Body of pancreas (tissue), 4 donors: ENCODE results near the gene TSPAN14. TPM values are rescaled to one million over a fixed set of nuclear protein-coding genes. Genes with fewer than 3 reads are reported as not detected.
A peak's percentile ranks its signal among the peaks of the same experiment; 100 is the strongest.

ENCODE experiments used
- ATAC-seq: fragments of 150-250 bp; one replicate; pipeline ENCODE4 v1.9.1; 2016
- DNase-seq, 4 donors: peaks; one replicate each; pipeline ENCODE4 v3.0.0-alpha.2; 2019
- H3K27ac ChIP-seq, 4 donors: fragments of 200-600 bp; sonication (generic); 1 replicate in 3 of 4; 2 replicates in 1 of 4; pipeline versions ENCODE4 v1.5.1 to v1.6.1; 2016 to 2019; ENCODE audit warnings: mild to moderate bottlenecking in 1 of 4, mixed read lengths in 1 of 4, moderate library complexity in 1 of 4
- H3K27me3 ChIP-seq, 2 donors: fragments of 200-600 bp; sonication (generic); one replicate each; pipeline ENCODE4 v1.6.0; 2016; ENCODE audit warnings: mild to moderate bottlenecking in 1 of 2
- H3K36me3 ChIP-seq, 2 donors: fragments of 200-600 bp; sonication (generic); replicated peaks in 1 of 2; 2 replicates each; pipeline ENCODE4 v1.5.1; 2016; ENCODE audit warnings: low read depth in 2 of 2; ENCODE audit not compliant: insufficient read depth in 1 of 2
- H3K4me1 ChIP-seq: fragments of 200-600 bp; sonication (generic); one replicate; pipeline ENCODE4 v1.6.0; 2016
- H3K4me3 ChIP-seq, 2 donors: fragments of 200-600 bp; sonication (generic); 1 replicate in 1 of 2; 2 replicates in 1 of 2; pipeline ENCODE4 v1.5.1; 2016 to 2019
- H3K9me3 ChIP-seq, 3 donors: fragments of 200-600 bp; sonication (generic); 1 replicate in 2 of 3; 2 replicates in 1 of 3; pipeline ENCODE4 v1.5.1; 2016
- POLR2A ChIP-seq, 3 donors: fragments of 450-650 bp; IDR thresholded peaks; one replicate each; pipeline ENCODE4 v1.6.1; 2016; ENCODE audit warnings: antibody characterized with exemption in 3 of 3, mild to moderate bottlenecking in 2 of 3
- WGBS, 2 donors: methylation state at CpG; one replicate each; pipeline ENCODE4 v1.1.5; 2017; 5-methylcytosine and 5-hydroxymethylcytosine counted together
- intact Hi-C: fragments of 100-400 bp; cut with DNase I; formaldehyde crosslinking; loops from one replicate; pipeline ENCODE4 v1.15.1; 2023
- total RNA-seq, 2 donors: library from RNA; depleted of rRNA; stranded (reverse); fragments of >200 nt; gene quantifications; one replicate each; pipeline ENCODE4 v1.1.0, GENCODE V29; 2016
- TF ChIP-seq, protein P1 (sequence below), 7 experiments: fragments of 450-650 bp in 4 of 7; fragments of 200-600 bp in 3 of 7; sonication (generic) in 3 of 7; IDR thresholded peaks; one replicate each; pipeline ENCODE4 v1.5.1; 2016 to 2019; ENCODE audit warnings: antibody characterized with exemption in 7 of 7

The TSPAN14 gene
- total RNA-seq, 2 donors from 2014 or later: 22.3 to 63.0 TPM

DNA sequence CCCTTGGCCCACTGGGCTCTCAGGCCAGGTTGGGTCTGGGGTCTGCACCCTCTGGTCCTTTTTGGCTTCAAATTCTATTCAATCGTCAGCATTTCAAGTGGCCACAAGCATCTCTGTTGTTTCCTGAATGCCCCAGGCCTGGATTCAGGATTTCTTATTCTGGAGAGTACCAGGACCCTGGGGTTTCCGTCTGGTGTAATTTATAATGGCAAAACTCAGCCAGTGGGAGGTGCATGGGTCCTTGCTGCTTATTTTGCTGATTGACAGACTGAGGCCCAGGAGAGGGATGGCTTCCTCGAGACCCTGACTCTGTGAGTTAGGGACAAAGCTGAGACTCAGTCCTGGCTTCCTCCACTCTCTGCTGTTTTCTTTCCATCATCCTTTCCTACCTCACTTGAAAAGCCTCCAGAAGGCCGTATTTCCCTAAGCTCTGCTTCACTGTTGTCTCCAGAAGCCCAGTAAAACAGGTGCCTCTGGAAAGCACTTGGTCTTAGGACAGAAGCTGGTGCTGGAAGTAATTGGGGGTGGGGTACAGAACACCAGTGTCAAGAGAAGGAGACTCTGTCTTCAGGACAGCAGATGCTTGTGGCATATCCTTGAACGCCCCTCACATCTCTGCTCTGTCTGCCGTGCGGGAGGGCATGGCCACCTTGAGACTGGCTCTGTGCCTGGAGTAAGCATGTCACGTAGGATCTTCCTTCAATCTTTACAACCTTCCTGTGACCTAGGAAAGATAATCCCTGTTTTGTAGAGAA is 44.1 kb downstream of the TSPAN14 start:
- Histone ChIP-seq H3K36me3 (no peaks in the 10 kb centered on the region), H3K4me3 (no peak overlapping the region), H3K27ac (peak overlapping the region; percentile 84 to 87 (median 86)), H3K9me3 (no peaks in the 10 kb centered on the region), H3K27me3 (no peaks in the 10 kb centered on the region), H3K4me1 (peaks cover 80% of the 10 kb centered on the region)
- intact Hi-C loops: no loop called here
- 39 to 44% methylated on average over 8 of the region's 8 CpGs for WGBS, 2 donors
- ATAC-seq: no peak
- DNase-seq: peak in 1 of 4 donors; percentile 3
- TF ChIP-seq, protein P1, sequence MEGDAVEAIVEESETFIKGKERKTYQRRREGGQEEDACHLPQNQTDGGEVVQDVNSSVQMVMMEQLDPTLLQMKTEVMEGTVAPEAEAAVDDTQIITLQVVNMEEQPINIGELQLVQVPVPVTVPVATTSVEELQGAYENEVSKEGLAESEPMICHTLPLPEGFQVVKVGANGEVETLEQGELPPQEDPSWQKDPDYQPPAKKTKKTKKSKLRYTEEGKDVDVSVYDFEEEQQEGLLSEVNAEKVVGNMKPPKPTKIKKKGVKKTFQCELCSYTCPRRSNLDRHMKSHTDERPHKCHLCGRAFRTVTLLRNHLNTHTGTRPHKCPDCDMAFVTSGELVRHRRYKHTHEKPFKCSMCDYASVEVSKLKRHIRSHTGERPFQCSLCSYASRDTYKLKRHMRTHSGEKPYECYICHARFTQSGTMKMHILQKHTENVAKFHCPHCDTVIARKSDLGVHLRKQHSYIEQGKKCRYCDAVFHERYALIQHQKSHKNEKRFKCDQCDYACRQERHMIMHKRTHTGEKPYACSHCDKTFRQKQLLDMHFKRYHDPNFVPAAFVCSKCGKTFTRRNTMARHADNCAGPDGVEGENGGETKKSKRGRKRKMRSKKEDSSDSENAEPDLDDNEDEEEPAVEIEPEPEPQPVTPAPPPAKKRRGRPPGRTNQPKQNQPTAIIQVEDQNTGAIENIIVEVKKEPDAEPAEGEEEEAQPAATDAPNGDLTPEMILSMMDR (IDR thresholded peaks at IDR 0.05): no peak
- peak in 1 of 3 donors; percentile 16 for TF ChIP-seq POLR2A (IDR thresholded peaks at IDR 0.05)

DNA sequence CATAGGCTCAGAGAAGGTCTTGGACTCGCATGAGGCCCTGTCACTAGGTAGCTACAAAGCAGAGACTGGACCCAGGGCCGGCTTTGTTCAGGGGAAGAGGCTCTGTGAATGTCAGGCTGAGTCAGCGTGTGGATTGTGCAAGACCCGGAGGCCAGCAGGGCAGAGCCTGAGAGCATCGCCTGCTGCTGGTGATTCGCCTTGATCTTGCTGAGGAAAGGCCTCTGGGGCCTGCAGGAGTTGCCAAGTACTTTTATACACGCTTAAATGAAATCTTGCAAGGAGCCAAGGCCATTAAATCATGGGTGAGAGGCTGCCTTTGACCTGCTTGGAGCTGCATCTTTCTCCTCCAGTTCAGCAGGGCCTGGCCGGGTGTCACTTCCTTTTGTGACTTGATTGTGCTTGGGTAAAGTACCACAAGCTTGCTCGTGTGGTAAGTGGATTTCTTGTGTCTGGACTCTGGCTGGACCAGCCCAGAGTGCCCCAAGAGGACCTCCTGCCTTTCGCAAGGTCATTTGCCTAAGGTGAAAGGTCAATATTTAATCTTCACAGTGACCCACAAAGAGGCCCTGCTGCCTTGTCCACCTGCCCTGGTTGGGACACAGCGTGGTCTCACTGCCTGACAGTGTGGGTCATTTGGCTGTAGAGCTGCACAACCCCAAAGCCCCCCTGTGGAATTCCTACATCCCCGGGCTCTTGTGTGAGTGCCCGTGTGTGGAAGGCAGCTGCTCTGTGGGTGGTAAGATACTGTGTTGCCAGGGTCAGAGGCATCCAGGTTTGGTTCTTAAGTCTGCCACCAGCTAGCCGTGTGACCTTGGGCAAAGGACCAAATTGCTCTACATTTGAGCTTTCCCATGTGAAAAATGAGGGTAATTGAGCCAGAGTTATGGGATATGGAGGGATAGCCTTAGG is 45.0 kb downstream of the TSPAN14 start:
- peaks cover 82% of the 10 kb centered on the region for H3K4me1 ChIP-seq
- WGBS, 2 donors: 11 to 12% methylated on average over 8 to 14 of the region's 14 CpGs
- TF ChIP-seq, protein P1 (IDR thresholded peaks at IDR 0.05): peak in 2 of 7 experiments; percentile 12 to 19
- peak in 2 of 3 donors; percentile 1 for TF ChIP-seq POLR2A (IDR thresholded peaks at IDR 0.05)

DNA sequence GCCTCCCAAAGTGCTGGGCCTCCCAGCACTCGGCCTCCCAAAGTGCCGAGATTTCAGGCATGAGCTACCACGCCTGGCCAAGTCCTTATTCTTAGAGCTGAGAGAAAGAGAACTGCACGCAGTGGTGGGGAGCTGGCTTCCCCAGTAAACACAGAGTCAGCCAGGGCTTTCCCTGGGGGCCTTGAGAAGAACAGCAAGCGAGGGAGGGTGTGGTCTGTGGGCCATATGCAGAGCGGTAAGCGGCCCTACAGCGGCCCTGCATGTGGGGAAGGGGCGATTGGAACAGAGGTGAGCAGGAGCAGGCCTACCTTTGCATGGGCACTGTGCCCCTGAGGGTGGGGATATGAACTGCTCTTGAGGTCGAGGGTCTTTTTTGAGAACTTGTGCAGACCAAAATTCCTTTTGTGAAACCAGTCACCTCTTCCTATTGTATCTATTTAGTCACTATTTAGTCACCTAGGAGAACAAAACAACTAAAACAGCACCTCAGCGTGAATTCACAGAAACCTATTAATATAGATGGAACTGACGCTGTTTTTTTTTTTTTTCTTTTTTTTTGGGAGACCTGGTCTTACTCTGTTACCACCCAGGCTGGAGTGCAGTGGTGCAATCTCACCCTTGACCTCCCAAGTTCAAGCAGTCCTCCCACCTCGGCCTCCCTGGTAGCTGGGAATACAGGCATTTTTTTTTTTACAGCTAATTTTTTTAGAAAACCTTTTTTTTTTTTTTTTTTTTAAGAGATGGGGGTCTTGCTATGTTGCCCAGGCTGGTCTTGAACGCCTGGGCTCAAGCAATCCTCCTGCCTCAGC is 46.7 kb downstream of the TSPAN14 start:
- H3K4me1 ChIP-seq: peaks cover 84% of the 10 kb centered on the region

More for the DNA sequence above, 45.0 kb downstream of the TSPAN14 start:
- ATAC-seq (peak; percentile 95), DNase-seq (peak; percentile 89 to 97 (median 95))
- peak overlapping the region; percentile 84 to 87 (median 86) for H3K27ac ChIP-seq
- intact Hi-C loops: no loop called here
- no peaks in the 10 kb centered on the region for H3K36me3 ChIP-seq
- no peaks in the 10 kb centered on the region for H3K9me3 ChIP-seq
- no peak overlapping the region for H3K4me3 ChIP-seq
- no peaks in the 10 kb centered on the region for H3K27me3 ChIP-seq

DNA sequence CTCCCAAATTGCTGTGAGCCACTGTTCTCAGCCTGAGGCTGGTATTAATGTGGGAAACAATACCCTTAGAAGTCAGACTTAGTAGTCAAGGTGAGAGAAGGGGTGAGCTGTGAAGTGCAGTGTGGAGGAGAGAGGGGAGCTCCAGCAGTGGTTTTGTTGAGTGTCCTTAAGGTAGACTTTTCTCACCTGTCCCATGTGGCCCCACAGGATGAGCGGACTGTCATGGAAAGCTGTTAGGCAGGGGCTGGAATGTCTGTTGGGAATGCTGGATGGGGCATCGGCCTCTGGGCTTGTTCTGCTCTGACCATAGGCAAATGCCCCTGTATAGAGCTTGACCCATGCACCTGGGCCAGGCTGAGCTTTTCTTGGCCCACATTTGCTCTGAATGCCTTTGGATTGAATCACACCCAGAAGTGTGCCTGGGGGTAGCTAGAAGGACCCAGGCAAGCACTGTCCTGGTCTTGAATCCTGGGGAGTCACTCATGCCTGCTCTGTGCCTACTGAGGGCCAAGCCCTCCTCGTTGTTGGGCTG is 47.3 kb downstream of the TSPAN14 start:
- no peak for TF ChIP-seq POLR2A (IDR thresholded peaks at IDR 0.05)
- TF ChIP-seq, protein P1 (IDR thresholded peaks at IDR 0.05): no peak
- Histone ChIP-seq H3K4me3 (no peak overlapping the region), H3K27me3 (no peaks in the 10 kb centered on the region), H3K36me3 (no peaks in the 10 kb centered on the region), H3K4me1 (peaks cover 89% of the 10 kb centered on the region), H3K9me3 (no peaks in the 10 kb centered on the region), H3K27ac (peak overlapping the region in 3 of 4 donors; percentile 5 to 85 (median 20))
- 77 to 93% methylated on average over 1 to 3 of the region's 3 CpGs for WGBS, 2 donors
- intact Hi-C loops: no loop called here
- ATAC-seq (no peak), DNase-seq (peak in 1 of 4 donors; percentile 6)

More for the DNA sequence above, 46.7 kb downstream of the TSPAN14 start:
- DNase-seq (peak in 2 of 4 donors; percentile 26 to 47), ATAC-seq (no peak)
- Histone ChIP-seq H3K27ac (peak overlapping the region in 3 of 4 donors; percentile 85 to 87 (median 86)), H3K36me3 (no peaks in the 10 kb centered on the region), H3K9me3 (no peaks in the 10 kb centered on the region), H3K27me3 (no peaks in the 10 kb centered on the region), H3K4me3 (no peak overlapping the region)
- intact Hi-C loops: no loop called here
- TF ChIP-seq POLR2A (IDR thresholded peaks at IDR 0.05): no peak
- TF ChIP-seq, protein P1 (IDR thresholded peaks at IDR 0.05): no peak
- 83 to 90% methylated on average over 14 of the region's 14 CpGs for WGBS, 2 donors
